Breast epithelium (tissue), 4 donors: Measurements from ENCODE around the gene TANC1. TPM values are rescaled to one million over a fixed set of nuclear protein-coding genes. Genes with fewer than 3 reads are reported as not detected.

Experiments used
- DNase-seq, 2 donors: peaks; one replicate each; pipeline ENCODE4 v3.0.0-alpha.2; 2019; ENCODE audit warnings: low spot score in 2 of 2
- H3K27ac ChIP-seq, 2 donors: fragments of 200-600 bp; sonication (generic) in 1 of 2; one replicate each; pipeline ENCODE4 v1.5.1; 2016 to 2019; ENCODE audit warnings: mild to moderate bottlenecking in 1 of 2
- H3K27me3 ChIP-seq, 2 donors: fragments of 200-600 bp; sonication (generic) in 1 of 2; one replicate each; pipeline versions ENCODE4 v1.5.1 to v1.6.0; 2017 to 2019; ENCODE audit warnings: control low read depth in 1 of 2, mild to moderate bottlenecking in 1 of 2
- H3K36me3 ChIP-seq: fragments of 200-600 bp; one replicate; pipeline ENCODE4 v1.5.1; 2019
- H3K4me1 ChIP-seq, 2 donors: fragments of 200-600 bp; sonication (generic); one replicate each; pipeline ENCODE4 v1.5.1; 2016 to 2019; ENCODE audit warnings: control low read depth in 1 of 2
- H3K4me3 ChIP-seq, 3 donors: fragments of 200-600 bp; sonication (generic); 1 replicate in 2 of 3; 2 replicates in 1 of 3; pipeline ENCODE4 v1.5.1; 2016 to 2019; ENCODE audit warnings: mild to moderate bottlenecking in 3 of 3, moderate library complexity in 2 of 3
- H3K9me3 ChIP-seq, 2 donors: fragments of 200-600 bp; sonication (generic) in 1 of 2; one replicate each; pipeline ENCODE4 v1.5.1; 2016 to 2019; ENCODE audit warnings: control low read depth in 1 of 2
- CTCF ChIP-seq, 3 donors: fragments of 450-650 bp; IDR thresholded peaks; one replicate each; pipeline ENCODE4 v1.5.1; 2016 to 2017; ENCODE audit warnings: antibody characterized with exemption in 3 of 3, mild to moderate bottlenecking in 3 of 3, moderate library complexity in 3 of 3
- POLR2A ChIP-seq: fragments of 450-650 bp; IDR thresholded peaks from one replicate; pipeline ENCODE4 v1.6.1; 2016; ENCODE audit warnings: antibody characterized with exemption, mild to moderate bottlenecking, moderate library complexity
- POLR2AphosphoS5 ChIP-seq, 3 donors: sonication (generic); formaldehyde crosslinking; IDR thresholded peaks; one replicate each; pipeline ENCODE4 v1.6.1; 2017; ENCODE audit warnings: antibody characterized with exemption in 3 of 3
- intact Hi-C: fragments of 100-400 bp; cut with DNase I; formaldehyde crosslinking; loops from one replicate; pipeline ENCODE4 v1.15.1; 2023; ENCODE audit warnings: low total_unique reads
- total RNA-seq, 3 donors: library from RNA; depleted of rRNA; stranded (reverse); fragments of >200 nt; gene quantifications; one replicate each; pipeline ENCODE4 v1.1.0, GENCODE V29; 2016

TANC1 gene
- total RNA-seq, 3 donors from 2014 or later = 18.9 to 62.3 (median 58.4) TPM

- TF ChIP-seq CTCF (IDR thresholded peaks at IDR 0.05) = no peak
- TF ChIP-seq POLR2AphosphoS5 (IDR thresholded peaks at IDR 0.05) = no peak
- no peak for TF ChIP-seq POLR2A
- H3K27me3 ChIP-seq = no peaks in the 10 kb centered on the region
- no peak overlapping the region for H3K4me3 ChIP-seq
- no peaks in the 10 kb centered on the region for H3K4me1 ChIP-seq
- no peaks in the 10 kb centered on the region for H3K9me3 ChIP-seq
- no peak for DNase-seq
- H3K36me3 ChIP-seq = no peaks in the 10 kb centered on the region
- no peak overlapping the region for H3K27ac ChIP-seq
- intact Hi-C loops = loop anchor here (2.0 kb wide), 1 partner anchor 79 kb away; no protein-coding TSS in a partner anchor
These were observed 83.2 kb downstream of the TANC1 start for GRCh38 chr2:159051661-159052060.

- intact Hi-C loops = loop anchor here (2.0 kb wide), 1 partner anchor 79 kb away; no protein-coding TSS in a partner anchor
- Histone ChIP-seq H3K36me3 (no peaks in the 10 kb centered on the region), H3K4me3 (no peak overlapping the region), H3K9me3 (no peaks in the 10 kb centered on the region), H3K4me1 (no peaks in the 10 kb centered on the region), H3K27me3 (no peaks in the 10 kb centered on the region), H3K27ac (no peak overlapping the region)
- no peak for DNase-seq
- TF ChIP-seq POLR2A (no peak), POLR2AphosphoS5 (IDR thresholded peaks at IDR 0.05) (no peak), CTCF (IDR thresholded peaks at IDR 0.05) (no peak)
These were observed 83.7 kb downstream of the TANC1 start for GRCh38 chr2:159052157-159052601.

GRCh38 chr2:159053161-159054031, 85.0 kb downstream of the TANC1 start:
- H3K4me3 ChIP-seq = no peak overlapping the region
- H3K27me3 ChIP-seq = no peaks in the 10 kb centered on the region
- TF ChIP-seq CTCF (IDR thresholded peaks at IDR 0.05) = no peak
- TF ChIP-seq POLR2AphosphoS5 (IDR thresholded peaks at IDR 0.05) = no peak
- no peak for TF ChIP-seq POLR2A
- no peak for DNase-seq
- intact Hi-C loops = loop anchor here (2.0 kb wide), 1 partner anchor 77 kb away; no protein-coding TSS in a partner anchor
- H3K4me1 ChIP-seq = no peaks in the 10 kb centered on the region
- H3K27ac ChIP-seq = no peak overlapping the region
- H3K36me3 ChIP-seq = no peaks in the 10 kb centered on the region
- no peaks in the 10 kb centered on the region for H3K9me3 ChIP-seq

GRCh38 chr2:159054032-159054334, 85.5 kb downstream of the TANC1 start:
- Histone ChIP-seq H3K4me1 (no peaks in the 10 kb centered on the region), H3K4me3 (no peak overlapping the region), H3K27ac (no peak overlapping the region), H3K27me3 (no peaks in the 10 kb centered on the region), H3K36me3 (no peaks in the 10 kb centered on the region), H3K9me3 (no peaks in the 10 kb centered on the region)
- no peak for DNase-seq
- intact Hi-C loops = no loop called here
- TF ChIP-seq POLR2A (no peak), CTCF (IDR thresholded peaks at IDR 0.05) (no peak), POLR2AphosphoS5 (IDR thresholded peaks at IDR 0.05) (no peak)

- intact Hi-C loops = no loop called here
- Histone ChIP-seq H3K4me1 (no peaks in the 10 kb centered on the region), H3K27ac (peak overlapping the region in 1 of 2 donors; percentile 51)
These were observed 86.5 kb downstream of the TANC1 start for GRCh38 chr2:159054985-159055384.

More at GRCh38 chr2:159054985-159055384, 86.5 kb downstream of the TANC1 start:
- H3K4me3 ChIP-seq = no peak overlapping the region
- H3K27me3 ChIP-seq = no peaks in the 10 kb centered on the region
- H3K36me3 ChIP-seq = no peaks in the 10 kb centered on the region
- no peak for DNase-seq
- H3K9me3 ChIP-seq = no peaks in the 10 kb centered on the region
- TF ChIP-seq POLR2AphosphoS5 (IDR thresholded peaks at IDR 0.05) = no peak
